H9 (cell line): ENCODE results near the gene SCCPDH. TPM values are rescaled to one million over a fixed set of nuclear protein-coding genes. Genes with fewer than 3 reads are reported as not detected.

Experiments
- DNase-seq: peaks from one replicate; pipeline ENCODE4 v3.0.0-alpha.2; 2017
- H2AFZ ChIP-seq: one replicate; pipeline ENCODE4 v1.6.1; 2013; ENCODE audit warnings: mild to moderate bottlenecking, low read length, control low read depth, moderate library complexity
- H2AK5ac ChIP-seq: 2 replicates; pipeline ENCODE4 v1.6.1; 2013; ENCODE audit warnings: low read length, control low read depth, mixed read lengths; ENCODE audit not compliant: insufficient read length
- H2BK120ac ChIP-seq: one replicate; pipeline ENCODE4 v1.6.1; 2013; ENCODE audit warnings: low read depth, mild to moderate bottlenecking, low read length, control low read depth, inconsistent platforms; ENCODE audit not compliant: poor library complexity, severe bottlenecking
- H2BK12ac ChIP-seq: 2 replicates; pipeline ENCODE4 v1.6.1; 2013; ENCODE audit warnings: low read length, control low read depth, mixed read lengths, low read depth; ENCODE audit not compliant: insufficient read length
- H2BK15ac ChIP-seq: 2 replicates; pipeline ENCODE4 v1.6.1; 2013; ENCODE audit warnings: low read depth, low read length, control low read depth
- H2BK20ac ChIP-seq: one replicate; pipeline ENCODE4 v1.6.1; 2013; ENCODE audit warnings: low read depth, mild to moderate bottlenecking, low read length, control low read depth, inconsistent platforms; ENCODE audit not compliant: poor library complexity, severe bottlenecking
- H2BK5ac ChIP-seq: 2 replicates; pipeline ENCODE4 v1.6.1; 2013; ENCODE audit warnings: low read length, control low read depth, mixed read lengths; ENCODE audit not compliant: insufficient read length
- H3K14ac ChIP-seq: 2 replicates; pipeline ENCODE4 v1.6.1; 2013; ENCODE audit warnings: low read length, control low read depth; ENCODE audit not compliant: insufficient read depth
- H3K18ac ChIP-seq: 2 replicates; pipeline ENCODE4 v1.6.1; 2013; ENCODE audit warnings: low read depth, mild to moderate bottlenecking, mixed read lengths, low read length, control low read depth; ENCODE audit not compliant: insufficient read length
- H3K23ac ChIP-seq: 2 replicates; pipeline ENCODE4 v1.6.1; 2013; ENCODE audit warnings: low read length, control low read depth, mixed read lengths, low read depth; ENCODE audit not compliant: insufficient read length
- H3K23me2 ChIP-seq: 2 replicates; pipeline ENCODE4 v1.6.1; 2013; ENCODE audit warnings: low read depth, mild to moderate bottlenecking, mixed read lengths, low read length, control low read depth; ENCODE audit not compliant: insufficient read length, poor library complexity, severe bottlenecking
- H3K27ac ChIP-seq: 2 replicates; pipeline ENCODE4 v1.5.1; 2013; ENCODE audit warnings: low read length, control low read depth, mixed read lengths, low read depth; ENCODE audit not compliant: insufficient read length
- H3K27me3 ChIP-seq: 2 replicates; pipeline ENCODE4 v1.6.1; 2013; ENCODE audit warnings: low read length, control low read depth, inconsistent platforms; ENCODE audit not compliant: insufficient read depth
- H3K4ac ChIP-seq: 2 replicates; pipeline ENCODE4 v1.6.1; 2013; ENCODE audit warnings: low read depth, mild to moderate bottlenecking, control low read depth, inconsistent platforms, low read length, moderate library complexity
- H3K4me1 ChIP-seq: 2 replicates; pipeline ENCODE4 v1.6.1; 2013; ENCODE audit warnings: low read length, control low read depth, inconsistent platforms; ENCODE audit not compliant: insufficient read depth
- H3K4me2 ChIP-seq: 2 replicates; pipeline ENCODE4 v1.6.1; 2013; ENCODE audit warnings: low read length, control low read depth, mixed read lengths; ENCODE audit not compliant: insufficient read length, insufficient read depth
- H3K56ac ChIP-seq: 2 replicates; pipeline ENCODE4 v1.6.1; 2013; ENCODE audit warnings: low read depth, mild to moderate bottlenecking, mixed read lengths, low read length, control low read depth; ENCODE audit not compliant: insufficient read length
- H3K79me1 ChIP-seq: 2 replicates; pipeline ENCODE4 v1.6.1; 2013; ENCODE audit warnings: low read depth, mild to moderate bottlenecking, moderate library complexity, low read length, control low read depth, inconsistent platforms; ENCODE audit not compliant: insufficient read depth, poor library complexity, severe bottlenecking
- H3K79me2 ChIP-seq: 2 replicates; pipeline ENCODE4 v1.6.1; 2013; ENCODE audit warnings: low read length, control low read depth, inconsistent platforms; ENCODE audit not compliant: insufficient read depth
- H3K9ac ChIP-seq: 2 replicates; pipeline ENCODE4 v1.6.1; 2013; ENCODE audit warnings: low read length, control low read depth, mixed read lengths; ENCODE audit not compliant: insufficient read length; ENCODE audit errors: extremely low read depth
- H3K9me3 ChIP-seq: one replicate; pipeline ENCODE4 v1.6.1; 2013; ENCODE audit warnings: low read depth, low read length, inconsistent platforms; ENCODE audit not compliant: control insufficient read depth
- H3T11ph ChIP-seq: one replicate; pipeline ENCODE4 v1.6.1; 2013; ENCODE audit warnings: mild to moderate bottlenecking, low read length, control low read depth, inconsistent platforms
- H4K20me1 ChIP-seq: one replicate; pipeline ENCODE4 v1.6.1; 2013; ENCODE audit not compliant: control insufficient read depth, insufficient read length, insufficient read depth
- H4K5ac ChIP-seq: 2 replicates; pipeline ENCODE4 v1.6.1; 2013; ENCODE audit warnings: low read depth, mild to moderate bottlenecking, mixed read lengths, low read length, control low read depth; ENCODE audit not compliant: insufficient read length
- H4K8ac ChIP-seq: replicated peaks from 2 replicates; pipeline ENCODE4 v1.6.1; 2013; ENCODE audit warnings: low read length, control low read depth, mixed read lengths, low read depth; ENCODE audit not compliant: insufficient read length
- H4K91ac ChIP-seq: 2 replicates; pipeline ENCODE4 v1.6.1; 2013; ENCODE audit warnings: low read depth, mild to moderate bottlenecking, moderate library complexity, mixed read lengths, low read length, control low read depth; ENCODE audit not compliant: insufficient read length
- H3K27ac Mint-ChIP-seq, 3 experiments: 2 replicates in 2 of 3; 3 replicates in 1 of 3; pipeline ENCODE4 v1.8.0; 2020 to 2021; ENCODE audit warnings: mixed read lengths in 3 of 3, mild to moderate bottlenecking in 1 of 3, moderate library complexity in 1 of 3
- H3K27me3 Mint-ChIP-seq: 2 replicates; pipeline ENCODE4 v1.8.0; 2021; ENCODE audit warnings: low read depth, mild to moderate bottlenecking, moderate library complexity, mixed read lengths
- H3K36me3 Mint-ChIP-seq, 3 experiments: 2 replicates in 2 of 3; 3 replicates in 1 of 3; pipeline ENCODE4 v1.8.0; 2020 to 2021; ENCODE audit warnings: low read depth in 3 of 3, mixed read lengths in 3 of 3; ENCODE audit not compliant: insufficient read depth in 1 of 3
- H3K4me1 Mint-ChIP-seq, 2 experiments: 2 replicates each; pipeline ENCODE4 v1.8.0; 2020; ENCODE audit warnings: mixed read lengths in 2 of 2
- H3K4me3 Mint-ChIP-seq, 2 experiments: 2 replicates in 1 of 2; 3 replicates in 1 of 2; pipeline ENCODE4 v1.8.0; 2020 to 2021; ENCODE audit warnings: mild to moderate bottlenecking in 2 of 2, mixed read lengths in 2 of 2, moderate library complexity in 1 of 2
- H3K9me3 Mint-ChIP-seq, 2 experiments: 2 replicates in 1 of 2; 3 replicates in 1 of 2; pipeline ENCODE4 v1.8.0; 2020; ENCODE audit warnings: mild to moderate bottlenecking in 2 of 2, mixed read lengths in 2 of 2, moderate library complexity in 1 of 2
- WGBS: extraction: QIAGEN DNeasy Blood & Tissue Kit; methylation state at CpG from one replicate; pipeline ENCODE4 v1.1.7; 2013; ENCODE audit warnings: missing lambda C conversion rate, low lambda C conversion rate, mixed read lengths; ENCODE audit not compliant: insufficient read length; ENCODE audit errors: extremely low coverage; 5-methylcytosine and 5-hydroxymethylcytosine counted together
- long read RNA-seq: library from polyadenylated mRNA; unstranded; transcript quantifications from one replicate; pipeline ENCODE4 v2.0.0, GENCODE V29; 2020
- total RNA-seq: library from RNA; stranded (reverse); gene quantifications from 2 replicates; pipeline ENCODE4 v1.2.1, GENCODE V29; 2021
- TF ChIP-seq, protein P1 (sequence below): fragments of 200-600 bp; sonication (generic); conservative IDR thresholded peaks from 3 replicates; pipeline ENCODE4 v1.8.0; 2021; ENCODE audit warnings: antibody characterized with exemption, mild to moderate bottlenecking

Gene SCCPDH, protein sequence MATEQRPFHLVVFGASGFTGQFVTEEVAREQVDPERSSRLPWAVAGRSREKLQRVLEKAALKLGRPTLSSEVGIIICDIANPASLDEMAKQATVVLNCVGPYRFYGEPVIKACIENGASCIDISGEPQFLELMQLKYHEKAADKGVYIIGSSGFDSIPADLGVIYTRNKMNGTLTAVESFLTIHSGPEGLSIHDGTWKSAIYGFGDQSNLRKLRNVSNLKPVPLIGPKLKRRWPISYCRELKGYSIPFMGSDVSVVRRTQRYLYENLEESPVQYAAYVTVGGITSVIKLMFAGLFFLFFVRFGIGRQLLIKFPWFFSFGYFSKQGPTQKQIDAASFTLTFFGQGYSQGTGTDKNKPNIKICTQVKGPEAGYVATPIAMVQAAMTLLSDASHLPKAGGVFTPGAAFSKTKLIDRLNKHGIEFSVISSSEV
- total RNA-seq = 19.5 and 20.7 TPM in 2 replicates
- long read RNA-seq, transcript SCCPDH-201 (12 exons, 2,503 nt) = major isoform, 257 of 282 reads
- long read RNA-seq, partial matches to known transcripts = 2 of 282 reads
- long read RNA-seq, other reads (novel, unspliced or antisense) = 23 of 282 reads

GRCh38 chr1:246724016-246724730, at the start of gene SCCPDH:
TSS of gene SCCPDH (plus strand) at chr1:246724409. CDS start at chr1:246724423, 14 bp downstream.
- Histone ChIP-seq H2BK15ac (no peak within 1 kb of the TSS), H2BK5ac (no peak within 1 kb of the TSS), H4K20me1 (no peaks in the 10 kb centered on the region), H2BK12ac (no peak within 1 kb of the TSS), H3K79me2 (no peaks in the 10 kb centered on the region), H3K9ac (peak within 1 kb of the TSS; percentile 64), H2BK120ac (no peak within 1 kb of the TSS), H3K23me2 (peaks cover 5% of the 10 kb centered on the region), H3K18ac (peak within 1 kb of the TSS; percentile 89), H3K4me2 (peak within 1 kb of the TSS; percentile 93), H4K91ac (no peak within 1 kb of the TSS), H3T11ph (no peak within 1 kb of the TSS), H2BK20ac (no peak within 1 kb of the TSS), H2AK5ac (no peak within 1 kb of the TSS), H3K23ac (no peak within 1 kb of the TSS), H3K9me3 (peaks cover 11% of the 10 kb centered on the region), H3K27ac (no peak within 1 kb of the TSS), H4K5ac (no peak within 1 kb of the TSS), H4K8ac (no peak within 1 kb of the TSS), H3K56ac (no peak within 1 kb of the TSS), H3K4ac (no peak within 1 kb of the TSS), H2AFZ (peak within 1 kb of the TSS; percentile 66), H3K79me1 (no peaks in the 10 kb centered on the region), H3K27me3 (no peaks in the 10 kb centered on the region), H3K14ac (peak within 1 kb of the TSS; percentile 87), H3K4me1 (no peaks in the 10 kb centered on the region)
- peaks cover 20% of the 10 kb centered on the region for H3K27me3 Mint-ChIP-seq
- H3K27ac Mint-ChIP-seq = peak within 1 kb of the TSS in 1 of 3 experiments; percentile 31; a peak in 1 of 7 replicates
- WGBS = no CpG with 5 or more reads among the region's 89 CpGs
- H3K4me3 Mint-ChIP-seq = peak within 1 kb of the TSS; percentile 80 to 92
- peaks cover 7 to 10% of the 10 kb centered on the region in 2 experiments for H3K4me1 Mint-ChIP-seq
- peaks cover 24 to 31% (median 26%) of the 10 kb centered on the region in 3 experiments for H3K36me3 Mint-ChIP-seq
- peaks cover 26 to 28% of the 10 kb centered on the region in 2 experiments for H3K9me3 Mint-ChIP-seq
- peak; percentile 71 for DNase-seq
- TF ChIP-seq, protein P1, sequence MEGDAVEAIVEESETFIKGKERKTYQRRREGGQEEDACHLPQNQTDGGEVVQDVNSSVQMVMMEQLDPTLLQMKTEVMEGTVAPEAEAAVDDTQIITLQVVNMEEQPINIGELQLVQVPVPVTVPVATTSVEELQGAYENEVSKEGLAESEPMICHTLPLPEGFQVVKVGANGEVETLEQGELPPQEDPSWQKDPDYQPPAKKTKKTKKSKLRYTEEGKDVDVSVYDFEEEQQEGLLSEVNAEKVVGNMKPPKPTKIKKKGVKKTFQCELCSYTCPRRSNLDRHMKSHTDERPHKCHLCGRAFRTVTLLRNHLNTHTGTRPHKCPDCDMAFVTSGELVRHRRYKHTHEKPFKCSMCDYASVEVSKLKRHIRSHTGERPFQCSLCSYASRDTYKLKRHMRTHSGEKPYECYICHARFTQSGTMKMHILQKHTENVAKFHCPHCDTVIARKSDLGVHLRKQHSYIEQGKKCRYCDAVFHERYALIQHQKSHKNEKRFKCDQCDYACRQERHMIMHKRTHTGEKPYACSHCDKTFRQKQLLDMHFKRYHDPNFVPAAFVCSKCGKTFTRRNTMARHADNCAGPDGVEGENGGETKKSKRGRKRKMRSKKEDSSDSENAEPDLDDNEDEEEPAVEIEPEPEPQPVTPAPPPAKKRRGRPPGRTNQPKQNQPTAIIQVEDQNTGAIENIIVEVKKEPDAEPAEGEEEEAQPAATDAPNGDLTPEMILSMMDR = no peak
